AG04450 (cell line): ENCODE results near the gene PRCP. TPM values are rescaled to one million over a fixed set of nuclear protein-coding genes. Genes with fewer than 3 reads are reported as not detected.

Experiments
- CTCF ChIA-PET: fragments of 300-600, 350-600 bp; formaldehyde crosslinking; extraction: SDS; loops from one replicate; lab custom pipeline; 2022; ENCODE audit warnings: antibody characterized with exemption, inconsistent platforms; lab: Charles Lee
- POLR2A ChIA-PET: fragments of 350-600 bp; formaldehyde crosslinking; extraction: SDS; loops from one replicate; lab custom pipeline; 2021; ENCODE audit warnings: antibody characterized with exemption, inconsistent platforms; lab: Yijun Ruan, JAX
- DNase-seq: peaks from one replicate; pipeline ENCODE4 v3.0.0-alpha.2; 2011; ENCODE audit warnings: low read depth, low spot score
- H3K27ac ChIP-seq: one replicate; pipeline ENCODE4 v1.5.1; 2012; ENCODE audit warnings: low read depth, low read length, control low read depth
- H3K27me3 ChIP-seq: one replicate; pipeline ENCODE4 v1.6.0; 2012; ENCODE audit warnings: low read length; ENCODE audit not compliant: control insufficient read depth, insufficient read depth
- H3K4me3 ChIP-seq: 2 replicates; pipeline ENCODE4 v1.5.1; 2011; ENCODE audit warnings: mild to moderate bottlenecking, low read depth, low read length, control low read depth
- H3K9me3 ChIP-seq: 2 replicates; pipeline ENCODE4 v1.5.1; 2012; ENCODE audit warnings: low read length; ENCODE audit not compliant: control insufficient read depth, insufficient read depth
- CTCF ChIP-seq: IDR thresholded peaks from 2 replicates; pipeline ENCODE4 v1.5.1; 2011; ENCODE audit warnings: low read depth, low read length, control low read depth, inconsistent platforms
- polyA plus RNA-seq: library from polyadenylated mRNA; depleted of rRNA; stranded (reverse); fragments of >200 nt; gene quantifications from 2 replicates; pipeline ENCODE4 v1.2.3, GENCODE V29; 2011

Gene PRCP
- polyA plus RNA-seq, 1 experiment: 157 TPM

GRCh38 chr11:82829101-82829500 is 71.1 kb downstream of the PRCP start:
- CTCF ChIA-PET: no interaction called here
- TF ChIP-seq CTCF: no peak
- POLR2A ChIA-PET: no interaction called here
- DNase-seq: no peak
- H3K9me3 ChIP-seq: no peaks in the 10 kb centered on the region
- H3K27ac ChIP-seq: no peak overlapping the region
- H3K27me3 ChIP-seq: no peaks in the 10 kb centered on the region
- H3K4me3 ChIP-seq: no peak overlapping the region

GRCh38 chr11:82828472-82828871 is 71.8 kb downstream of the PRCP start:
- no peak overlapping the region for H3K27ac ChIP-seq
- no peak for TF ChIP-seq CTCF
- no peak for DNase-seq
- no peaks in the 10 kb centered on the region for H3K9me3 ChIP-seq
- no peak overlapping the region for H3K4me3 ChIP-seq
- POLR2A ChIA-PET: no interaction called here
- H3K27me3 ChIP-seq: no peaks in the 10 kb centered on the region
- CTCF ChIA-PET: interaction anchor here (1.1 kb wide), 1 partner anchor 39 kb away, joined by 3 read pairs; no protein-coding TSS in a partner anchor

- ChIA-PET CTCF (no interaction called here), POLR2A (no interaction called here)
- Histone ChIP-seq H3K9me3 (no peaks in the 10 kb centered on the region), H3K27ac (no peak overlapping the region), H3K4me3 (no peak overlapping the region), H3K27me3 (no peaks in the 10 kb centered on the region)
- DNase-seq: no peak
- no peak for TF ChIP-seq CTCF
These were observed 73.7 kb downstream of the PRCP start for GRCh38 chr11:82826526-82826925.

GRCh38 chr11:82823647-82824619 is 76.3 kb downstream of the PRCP start:
- Histone ChIP-seq H3K9me3 (no peaks in the 10 kb centered on the region), H3K27ac (no peak overlapping the region), H3K4me3 (no peak overlapping the region), H3K27me3 (no peaks in the 10 kb centered on the region)
- CTCF ChIA-PET: interaction anchor here (1.1 to 2.2 kb wide), 3 partner anchors 8 to 48 kb away, joined by 3 to 7 read pairs (median 3); no protein-coding TSS in a partner anchor
- DNase-seq: no peak
- no peak for TF ChIP-seq CTCF
- POLR2A ChIA-PET: no interaction called here
